SKM-1 treated with dmso at 0.1 percent for 144 hours (cell line): ENCODE measurements around the gene HOXC10.

Experiments
- DNase-seq: peaks from one replicate; lab custom pipeline; 2025; ENCODE audit not compliant: unreplicated experiment; lab: John Stamatoyannopoulos, UW

HOXC10 gene

DNA sequence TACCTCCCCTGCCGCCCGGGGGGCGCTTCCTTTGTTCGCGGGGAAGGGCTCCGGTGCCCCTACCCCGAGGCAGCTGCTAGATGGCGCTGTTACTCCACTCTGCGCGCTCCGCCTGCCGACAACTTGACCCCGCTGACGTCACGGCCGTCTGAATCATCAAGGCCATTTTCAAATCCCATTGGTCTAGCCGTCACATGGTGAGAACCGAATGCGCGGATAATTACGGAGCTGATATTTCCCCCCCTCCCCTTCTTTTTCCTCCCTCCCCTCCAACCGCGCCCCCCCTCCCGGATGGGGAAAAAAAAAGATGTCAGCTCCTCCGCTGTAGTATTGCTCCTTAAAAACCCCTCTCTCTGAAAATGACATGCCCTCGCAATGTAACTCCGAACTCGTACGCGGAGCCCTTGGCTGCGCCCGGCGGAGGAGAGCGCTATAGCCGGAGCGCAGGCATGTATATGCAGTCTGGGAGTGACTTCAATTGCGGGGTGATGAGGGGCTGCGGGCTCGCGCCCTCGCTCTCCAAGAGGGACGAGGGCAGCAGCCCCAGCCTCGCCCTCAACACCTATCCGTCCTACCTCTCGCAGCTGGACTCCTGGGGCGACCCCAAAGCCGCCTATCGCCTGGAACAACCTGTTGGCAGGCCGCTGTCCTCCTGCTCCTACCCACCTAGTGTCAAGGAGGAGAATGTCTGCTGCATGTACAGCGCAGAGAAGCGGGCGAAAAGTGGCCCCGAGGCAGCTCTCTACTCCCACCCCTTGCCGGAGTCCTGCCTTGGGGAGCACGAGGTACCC, at the start of gene HOXC10:
TSS of gene HOXC10 (plus strand) at position 246 of the 791 bp plus-strand sequence. CDS start at position 360, 114 bp downstream.
- no peak for DNase-seq

DNA sequence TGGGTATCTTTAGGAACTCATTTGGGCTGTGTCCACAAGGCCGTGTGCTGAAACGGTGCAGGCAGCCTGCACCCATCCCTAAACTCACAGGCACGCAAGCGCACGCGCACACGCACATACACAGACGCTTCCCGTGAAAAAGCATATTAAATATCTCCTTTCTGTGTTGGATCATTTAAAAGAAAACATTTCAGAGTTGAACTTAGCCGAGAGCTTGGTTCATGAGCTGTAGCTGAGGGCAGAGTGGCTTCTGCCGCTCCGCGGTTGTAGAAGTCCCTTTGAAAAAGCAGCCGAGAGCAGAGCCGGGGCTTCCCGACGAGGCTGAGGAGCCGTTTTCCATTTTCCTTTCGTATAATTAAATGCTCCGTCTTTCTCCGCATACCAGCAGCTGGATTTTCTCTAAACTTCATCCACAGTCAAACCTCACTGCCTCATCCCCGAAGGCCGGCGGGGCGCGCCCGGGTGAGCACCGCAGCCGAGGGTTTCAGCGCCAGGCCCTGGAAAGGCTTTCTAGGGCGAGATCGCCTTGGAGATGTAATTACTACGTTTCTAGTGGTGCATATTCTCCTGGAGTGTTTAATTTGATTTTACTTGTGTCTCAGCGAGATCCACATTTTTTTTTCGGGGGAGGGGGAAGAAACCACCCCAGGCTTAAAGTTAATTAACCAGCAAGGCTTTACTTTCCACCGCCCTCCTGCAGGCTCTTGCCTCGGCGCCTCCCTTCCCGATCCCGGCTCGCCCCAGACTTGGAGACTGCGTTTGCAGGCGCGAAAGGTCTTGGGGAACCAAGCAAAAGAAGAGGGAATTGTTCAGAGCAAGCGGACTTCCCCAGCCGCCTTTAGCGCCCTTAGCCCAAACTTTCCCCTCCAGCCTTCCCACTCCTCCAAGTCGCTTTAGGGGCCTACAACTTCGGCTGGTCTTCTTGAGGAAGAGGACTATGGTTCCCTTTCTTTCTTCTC, 49.3 kb upstream of the HOXC10 start:
- no peak for DNase-seq

DNA sequence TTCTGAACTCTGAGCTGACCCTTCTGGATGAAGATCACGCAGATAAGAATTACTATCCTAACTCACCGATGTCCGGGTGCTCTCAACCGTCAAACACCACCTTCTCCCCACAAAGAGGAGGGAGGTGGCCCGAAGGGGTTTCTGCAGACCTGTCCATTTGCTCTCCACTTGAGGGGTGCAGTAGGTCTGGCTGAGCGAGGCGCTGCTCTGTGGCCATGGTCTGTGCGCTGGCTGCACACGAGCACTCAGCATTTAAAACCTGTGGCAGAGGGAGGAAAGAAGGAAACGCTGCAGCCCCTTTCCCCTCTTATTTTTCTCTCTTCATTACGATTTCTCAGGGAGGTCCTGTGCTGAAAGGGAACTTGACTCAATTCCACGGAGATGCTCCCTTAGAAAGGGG, 47.8 kb upstream of the HOXC10 start:
- DNase-seq = no peak

DNA sequence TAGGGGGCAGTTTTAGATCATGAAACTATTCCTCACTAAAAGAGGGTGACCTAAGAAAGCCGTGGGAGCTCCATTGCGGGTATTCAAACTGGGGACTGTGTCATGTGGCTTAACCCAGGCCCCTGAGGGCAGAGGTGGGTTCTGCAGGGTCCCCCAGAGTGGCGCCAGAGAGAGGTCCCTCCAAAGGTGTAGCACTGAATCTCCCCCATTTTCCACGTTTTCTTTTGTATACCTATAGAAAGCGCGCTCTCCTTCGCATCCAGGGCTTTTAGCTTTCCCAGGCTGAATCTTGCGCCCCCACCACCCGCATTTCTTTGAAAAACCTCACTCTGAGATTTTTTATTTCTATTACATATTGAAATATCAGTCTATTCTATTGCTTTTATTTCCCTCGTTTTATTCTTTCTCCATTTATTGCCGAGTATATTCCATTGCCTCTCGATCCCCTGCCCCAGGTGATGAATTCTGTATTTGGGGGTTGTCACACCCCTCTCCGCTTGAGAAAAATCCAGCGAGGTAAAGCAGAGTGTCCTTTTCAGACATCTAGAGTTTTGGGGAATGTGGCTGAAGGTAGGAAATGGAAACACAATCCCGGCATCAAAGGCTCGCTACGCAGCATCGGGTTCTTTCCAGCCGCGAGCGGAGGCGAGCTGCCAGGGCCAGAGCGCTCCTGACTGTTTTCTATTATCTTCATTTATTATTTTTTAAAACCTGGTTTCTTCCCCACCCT, 47.2 kb upstream of the HOXC10 start:
- no peak for DNase-seq

DNA sequence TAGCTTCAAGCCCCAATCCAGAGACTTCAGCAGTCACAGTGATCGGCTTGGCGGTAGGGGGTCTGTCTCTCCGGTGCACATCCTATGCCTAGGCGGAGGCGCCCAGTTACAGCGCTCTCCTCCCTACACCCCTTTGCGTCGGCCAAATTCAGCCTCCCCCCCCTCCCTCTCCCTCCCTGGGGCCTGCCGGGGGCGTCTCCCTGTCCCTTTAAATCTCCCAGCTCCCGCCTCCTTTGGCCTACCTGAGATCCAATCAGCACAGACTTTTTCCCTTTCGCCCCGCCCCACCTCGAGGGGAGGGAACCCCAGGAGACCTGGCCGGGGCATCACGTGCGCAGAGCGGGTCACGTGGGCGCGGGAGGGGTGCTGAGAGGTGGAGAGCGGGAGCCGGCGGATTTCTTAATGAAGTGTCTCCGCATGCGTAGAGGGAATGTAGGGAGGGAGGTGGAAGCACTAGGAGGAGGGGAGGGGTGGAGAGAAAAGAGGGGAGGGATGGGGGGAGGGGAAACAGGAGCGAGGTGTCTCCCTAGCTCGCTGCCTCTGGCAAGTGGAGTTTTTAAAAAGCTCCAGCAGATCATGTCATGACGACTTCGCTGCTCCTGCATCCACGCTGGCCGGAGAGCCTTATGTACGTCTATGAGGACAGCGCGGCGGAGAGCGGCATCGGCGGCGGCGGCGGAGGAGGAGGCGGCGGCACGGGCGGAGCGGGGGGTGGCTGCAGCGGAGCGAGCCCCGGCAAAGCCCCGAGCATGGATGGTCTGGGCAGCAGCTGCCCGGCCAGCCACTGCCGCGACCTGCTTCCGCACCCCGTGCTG, 46.4 kb upstream of the HOXC10 start, which contains the start of gene HOXC13:
TSS of gene HOXC13 (plus strand) at position 506 of the 815 bp plus-strand sequence. CDS start at position 582, 76 bp downstream.
- no peak for DNase-seq

DNA sequence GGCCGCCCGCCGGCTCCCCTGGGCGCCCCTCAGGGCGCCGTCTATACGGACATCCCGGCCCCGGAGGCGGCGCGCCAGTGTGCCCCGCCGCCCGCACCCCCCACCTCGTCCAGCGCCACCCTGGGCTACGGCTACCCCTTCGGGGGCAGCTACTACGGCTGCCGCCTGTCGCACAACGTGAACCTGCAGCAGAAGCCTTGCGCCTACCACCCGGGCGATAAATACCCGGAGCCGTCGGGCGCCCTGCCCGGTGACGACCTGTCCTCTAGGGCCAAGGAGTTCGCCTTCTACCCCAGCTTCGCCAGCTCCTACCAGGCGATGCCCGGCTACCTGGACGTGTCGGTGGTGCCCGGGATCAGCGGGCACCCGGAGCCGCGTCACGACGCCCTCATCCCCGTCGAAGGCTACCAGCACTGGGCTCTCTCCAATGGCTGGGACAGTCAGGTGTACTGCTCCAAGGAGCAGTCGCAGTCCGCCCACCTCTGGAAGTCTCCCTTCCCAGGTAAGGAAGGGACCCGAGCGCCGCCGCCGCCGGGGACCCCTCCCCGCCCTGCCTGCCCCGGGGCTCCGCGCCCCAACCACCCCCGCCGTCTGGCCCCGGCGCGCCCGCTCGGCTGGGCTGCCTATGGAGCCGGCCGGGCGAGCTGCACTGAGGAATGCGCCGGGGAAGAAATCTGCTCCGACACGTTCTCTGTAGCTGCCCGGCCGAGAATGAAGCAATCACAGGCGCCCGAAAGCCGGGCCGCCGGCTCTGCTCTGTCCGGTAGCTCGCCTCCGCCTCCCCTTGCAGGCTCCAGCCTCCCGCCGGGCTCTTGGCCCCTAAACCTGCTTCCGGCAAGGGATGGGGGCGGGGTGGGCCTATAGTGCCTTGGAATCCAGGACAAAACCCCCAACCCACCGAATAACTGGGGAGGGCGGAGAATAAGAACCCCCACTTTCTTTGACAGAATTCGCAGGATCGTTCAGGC, 45.5 kb upstream of the HOXC10 start:
- DNase-seq = no peak

DNA sequence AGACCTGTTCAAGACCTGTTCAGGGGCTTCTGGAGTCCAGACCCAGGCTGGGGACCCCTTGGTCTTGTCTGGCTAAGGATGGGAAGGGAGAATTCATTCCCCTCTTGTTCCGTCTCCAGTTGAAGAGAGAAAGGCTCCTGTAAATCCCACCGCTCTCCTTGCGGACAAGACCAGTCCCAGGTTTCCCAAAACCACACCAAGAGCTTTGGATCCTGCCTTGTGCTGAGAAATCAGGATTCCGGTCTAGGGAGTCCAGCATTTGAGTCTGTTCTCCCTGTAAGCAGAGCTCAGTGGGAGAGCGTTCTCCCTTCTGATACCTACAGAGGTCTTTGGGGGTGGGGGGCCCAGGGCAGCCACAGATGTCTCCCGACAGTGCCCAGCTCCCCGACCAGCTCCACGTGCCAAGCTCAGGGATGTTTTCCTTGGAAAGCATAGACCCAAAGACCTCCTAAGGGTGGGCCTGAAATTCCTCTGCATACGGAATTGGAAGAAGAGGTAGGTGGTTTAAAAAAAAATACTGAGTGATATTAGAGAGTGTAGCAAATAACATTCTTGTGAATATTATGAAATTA, 44.4 kb upstream of the HOXC10 start:
- no peak for DNase-seq

DNA sequence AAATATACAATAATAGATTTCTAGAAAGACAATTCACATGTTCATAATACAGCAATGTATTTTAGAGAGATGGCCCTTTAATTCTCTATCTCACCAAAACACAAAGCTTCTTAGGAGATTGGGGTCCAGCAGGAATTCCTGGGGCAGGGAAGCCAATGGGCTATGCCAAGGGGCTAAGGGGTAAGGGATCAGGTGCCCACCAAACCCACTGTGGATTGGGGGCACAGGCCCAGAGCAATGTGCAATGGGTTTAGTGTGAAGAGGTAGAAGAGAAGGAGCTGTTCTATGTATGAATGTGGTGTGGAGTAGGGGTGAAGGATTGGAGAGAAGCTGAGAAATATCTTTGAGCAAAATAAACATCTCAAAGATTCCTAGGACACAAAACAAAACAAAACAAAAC, 43.8 kb upstream of the HOXC10 start:
- no peak for DNase-seq

DNA sequence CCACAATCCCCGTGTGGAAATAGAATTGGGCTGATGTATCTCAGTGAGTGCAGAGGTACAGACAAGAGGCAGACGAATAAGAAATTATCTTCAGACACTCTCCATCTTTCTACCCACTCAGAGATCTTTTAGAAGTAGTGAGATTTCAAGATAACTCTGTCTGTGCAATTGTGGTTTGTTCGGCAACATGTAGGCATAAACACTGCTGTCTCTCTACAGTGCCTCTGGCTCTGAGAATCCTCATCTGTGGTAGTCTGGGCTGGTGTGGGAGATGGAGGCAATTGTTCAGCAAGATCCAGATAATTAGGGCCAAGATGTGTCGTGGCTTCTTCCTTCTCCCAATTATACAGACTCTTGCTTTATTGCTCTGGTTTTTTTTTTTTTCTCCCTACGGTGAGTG, 43.2 kb upstream of the HOXC10 start:
- no peak for DNase-seq

DNA sequence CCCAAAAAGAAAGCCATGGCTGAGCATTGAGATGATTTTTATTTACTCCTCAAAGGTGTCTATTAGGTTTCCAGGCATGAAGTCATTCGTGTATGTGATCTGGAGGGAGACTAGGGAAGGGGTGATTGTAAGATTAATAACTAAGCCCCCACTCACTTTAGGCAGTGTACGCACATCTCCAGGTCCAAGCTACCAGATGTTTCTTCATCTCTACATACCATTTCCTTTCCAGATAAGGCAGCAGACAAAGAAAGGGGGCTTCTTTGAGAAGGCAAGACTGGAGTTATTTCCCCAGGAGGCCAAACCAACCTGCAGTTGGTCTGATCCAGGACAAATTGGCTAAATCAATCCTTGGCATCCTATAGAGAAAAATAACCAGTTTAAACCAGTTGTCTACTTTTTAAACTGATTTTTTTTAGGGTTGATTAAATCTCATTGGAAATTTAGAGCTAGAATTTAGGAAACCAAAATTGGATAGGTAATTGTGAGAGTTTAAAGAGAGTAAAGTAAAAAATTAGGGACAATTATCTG, 42.4 kb upstream of the HOXC10 start:
- no peak for DNase-seq

DNA sequence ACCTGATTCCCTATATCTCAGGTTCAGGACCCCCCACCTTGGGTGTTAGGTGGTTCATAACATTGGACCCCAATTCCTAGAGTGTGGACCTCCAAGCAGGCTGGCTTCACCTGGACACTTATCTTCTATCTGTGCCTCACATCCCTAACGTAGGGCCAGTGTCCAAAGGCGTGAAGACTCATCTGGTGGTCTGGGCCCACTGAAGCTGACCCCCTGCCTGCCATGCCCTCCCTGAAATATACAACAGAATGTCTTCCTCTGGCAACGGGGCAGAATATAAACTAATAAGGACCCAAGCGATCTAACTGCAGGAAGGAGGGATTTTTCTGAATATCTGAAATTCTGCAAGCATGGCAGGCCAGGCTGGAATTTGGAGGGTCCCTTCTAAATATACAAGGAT, 40.7 kb upstream of the HOXC10 start:
- DNase-seq = no peak

DNA sequence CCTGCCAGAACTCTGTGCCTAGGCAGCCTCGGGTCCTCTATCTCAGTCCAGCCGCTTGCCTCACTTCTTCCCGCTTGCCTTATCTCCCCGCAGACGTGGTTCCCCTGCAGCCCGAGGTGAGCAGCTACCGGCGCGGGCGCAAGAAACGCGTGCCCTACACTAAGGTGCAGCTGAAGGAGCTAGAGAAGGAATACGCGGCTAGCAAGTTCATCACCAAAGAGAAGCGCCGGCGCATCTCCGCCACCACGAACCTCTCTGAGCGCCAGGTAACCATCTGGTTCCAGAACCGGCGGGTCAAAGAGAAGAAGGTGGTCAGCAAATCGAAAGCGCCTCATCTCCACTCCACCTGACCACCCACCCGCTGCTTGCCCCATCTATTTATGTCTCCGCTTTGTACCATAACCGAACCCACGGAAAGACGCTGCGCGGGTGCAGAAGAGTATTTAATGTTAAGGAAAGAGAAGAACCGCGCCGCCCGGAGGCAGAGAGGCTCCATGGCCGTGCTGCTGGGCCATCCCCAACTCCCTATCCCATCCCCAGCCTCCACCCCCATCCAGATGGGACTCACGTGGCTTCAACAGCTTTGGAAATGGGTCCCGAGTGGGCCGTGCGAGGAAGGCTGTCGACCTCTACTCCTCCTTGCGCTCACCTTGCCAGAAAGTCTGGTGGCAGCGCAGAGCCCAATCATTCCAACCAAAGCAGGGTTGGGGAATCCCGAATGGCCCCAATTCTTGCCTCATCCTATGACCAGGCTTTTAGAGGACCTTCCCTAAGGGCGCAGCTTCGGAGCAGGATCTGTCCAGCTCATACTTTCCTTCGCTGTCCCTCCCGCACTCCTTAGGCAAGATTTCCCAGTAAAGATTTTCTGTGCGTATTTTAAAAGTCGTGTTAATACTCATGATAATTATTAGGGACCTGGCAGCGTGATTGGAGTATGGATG, 39.8 kb upstream of the HOXC10 start:
- DNase-seq = no peak

DNA sequence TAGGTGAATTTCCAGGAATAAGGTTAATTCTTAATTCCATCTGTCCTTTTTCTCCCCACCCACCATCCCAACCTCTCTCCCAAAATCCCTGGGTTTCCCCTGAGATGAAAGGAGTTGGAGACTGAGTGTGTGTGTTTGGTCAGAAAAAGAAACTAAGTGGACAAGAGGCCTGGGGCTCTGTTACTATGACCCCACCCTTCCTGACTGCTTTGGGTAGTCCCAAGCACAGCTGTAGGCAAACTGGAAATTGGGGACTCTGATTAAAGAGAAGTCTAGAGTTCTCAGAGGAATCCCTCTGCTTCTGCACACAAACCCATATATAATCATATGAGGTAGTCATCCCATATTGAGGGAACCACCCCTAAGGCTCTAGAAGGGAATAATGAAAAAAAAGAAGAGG, 37.2 kb upstream of the HOXC10 start:
- no peak for DNase-seq

DNA sequence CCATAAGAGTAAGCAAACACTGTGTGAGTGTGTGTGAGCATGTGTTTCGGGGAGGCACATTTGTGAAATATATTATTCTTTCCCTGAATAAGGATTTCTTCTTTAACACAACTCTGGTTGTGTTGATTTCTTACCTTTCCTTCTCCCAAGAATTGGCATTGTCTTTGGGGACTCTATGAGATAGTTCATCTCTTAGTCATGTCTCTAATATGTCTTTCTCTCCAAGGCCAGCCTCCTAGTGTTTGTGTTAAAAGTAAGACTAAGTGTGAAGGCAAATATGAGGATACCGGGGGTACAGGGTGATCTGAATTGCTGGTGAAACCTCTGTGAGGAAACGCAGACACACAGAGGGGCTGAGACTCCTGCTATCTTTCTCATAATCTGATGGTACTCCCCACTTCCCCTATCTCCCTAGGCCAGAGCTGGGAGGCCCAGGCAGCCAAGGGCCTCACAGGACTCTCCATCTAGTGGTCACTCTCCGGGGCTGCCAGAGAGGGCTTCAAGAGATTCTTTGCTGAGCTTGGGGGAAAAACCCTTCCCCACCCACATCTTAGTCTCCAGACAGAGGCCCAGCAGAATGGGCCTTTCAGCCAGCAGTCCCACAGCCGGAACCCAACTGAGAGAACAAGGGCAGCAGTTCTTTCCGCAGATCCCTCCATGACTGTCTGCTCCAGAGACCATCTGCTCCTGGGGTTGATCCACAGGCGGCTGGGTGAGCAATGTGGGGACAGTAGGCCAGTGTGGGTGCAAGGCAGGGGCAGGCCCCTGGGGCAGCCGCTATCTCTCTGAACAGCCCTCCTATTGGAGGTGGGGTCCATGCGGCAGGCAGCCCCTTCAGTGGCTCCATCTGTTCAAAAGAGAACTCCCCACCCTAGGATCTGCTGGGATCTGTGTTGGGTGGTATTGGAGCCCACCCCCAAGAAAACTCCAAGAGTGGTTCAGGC, 36.0 kb upstream of the HOXC10 start:
- DNase-seq = no peak

DNA sequence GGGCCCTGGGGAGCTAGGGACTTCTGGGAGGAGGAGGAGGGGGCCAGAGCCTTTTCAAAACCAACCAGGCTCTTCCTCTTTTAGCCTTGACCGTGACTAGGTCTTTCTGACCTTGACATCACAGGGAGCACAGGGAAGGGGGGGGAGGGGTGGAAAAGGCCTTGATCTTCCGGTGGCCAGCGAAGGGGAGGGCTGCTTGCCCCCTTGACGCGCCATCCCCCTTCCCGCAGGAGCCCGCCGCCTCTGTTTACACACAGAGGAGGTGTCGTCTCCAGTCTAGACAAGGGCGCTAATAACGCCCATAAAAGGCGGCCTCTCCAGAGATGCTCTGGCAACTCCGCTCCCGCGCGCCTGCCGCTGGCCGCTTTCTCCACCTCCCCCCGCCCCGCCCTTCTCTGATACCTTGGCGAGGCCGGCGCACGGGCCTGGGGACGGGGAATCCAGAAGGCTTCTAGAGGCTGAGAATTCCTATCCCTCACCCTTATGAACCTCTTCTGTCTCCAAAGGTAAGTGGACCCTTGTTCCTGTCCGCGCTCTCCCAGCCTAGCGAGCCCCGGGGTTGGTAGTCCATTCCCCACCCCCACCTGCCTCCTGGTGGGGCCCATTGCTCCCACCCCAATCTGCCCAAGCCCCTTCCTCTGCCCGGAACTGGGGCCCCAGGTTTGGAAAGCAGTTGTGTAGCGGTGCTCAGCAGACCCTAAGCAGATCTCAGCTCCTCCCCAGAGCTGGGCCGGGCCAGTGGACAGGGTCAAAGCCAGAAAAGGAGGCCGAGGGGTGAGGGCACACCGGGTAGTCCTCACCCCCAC, 35.1 kb upstream of the HOXC10 start:
- DNase-seq = no peak

DNA sequence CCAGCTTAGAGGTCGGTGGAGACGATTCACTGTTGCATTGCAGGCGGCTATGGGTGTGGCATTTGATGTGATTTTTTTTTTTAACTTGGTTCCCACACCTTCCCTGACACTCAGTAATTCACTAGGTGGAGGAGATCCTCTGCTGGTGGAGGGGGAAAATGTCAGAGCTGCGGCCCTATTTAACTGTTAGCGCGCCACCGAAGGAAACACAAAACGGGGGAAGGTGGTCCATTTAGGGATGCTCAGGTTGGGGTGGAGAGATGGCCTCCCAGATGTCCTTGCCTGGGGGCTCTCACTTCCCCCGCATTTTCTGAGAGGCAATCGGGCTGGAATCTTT, 34.5 kb upstream of the HOXC10 start:
- no peak for DNase-seq
